PFSK-1 (cell line): ENCODE data around the gene BMP4.

Source experiments
- FOXP2 ChIP-seq: optimal IDR thresholded peaks from 2 replicates; pipeline ENCODE3; 2011; ENCODE audit warnings: borderline replicate concordance, control low read depth, inconsistent platforms; ENCODE audit not compliant: insufficient read depth; ENCODE audit errors: extremely low read length, extremely low read depth
- POLR2AphosphoS5 ChIP-seq: IDR thresholded peaks from 2 replicates; pipeline ENCODE4 v1.6.1; 2012; ENCODE audit warnings: low read depth, mild to moderate bottlenecking, control low read depth, low read length, moderate library complexity
- SIN3A ChIP-seq: IDR thresholded peaks from 2 replicates; pipeline ENCODE4 v1.6.1; 2012; ENCODE audit warnings: mild to moderate bottlenecking, low read length, moderate library complexity, borderline replicate concordance; ENCODE audit not compliant: insufficient read depth
- TAF1 ChIP-seq: IDR thresholded peaks from 2 replicates; pipeline ENCODE4 v1.6.1; 2012; ENCODE audit warnings: low read length, control low read depth, borderline replicate concordance; ENCODE audit not compliant: insufficient read depth
- TF ChIP-seq, protein P1 (sequence below), 2 experiments: IDR thresholded peaks; 2 replicates each; pipeline versions ENCODE4 v1.6.1 to v1.8.0; 2011 to 2012; ENCODE audit warnings: low read depth in 2 of 2, low read length in 2 of 2, control low read depth in 1 of 2, inconsistent platforms in 1 of 2, mild to moderate bottlenecking in 1 of 2, moderate library complexity in 1 of 2; ENCODE audit not compliant: insufficient read depth in 1 of 2

DNA sequence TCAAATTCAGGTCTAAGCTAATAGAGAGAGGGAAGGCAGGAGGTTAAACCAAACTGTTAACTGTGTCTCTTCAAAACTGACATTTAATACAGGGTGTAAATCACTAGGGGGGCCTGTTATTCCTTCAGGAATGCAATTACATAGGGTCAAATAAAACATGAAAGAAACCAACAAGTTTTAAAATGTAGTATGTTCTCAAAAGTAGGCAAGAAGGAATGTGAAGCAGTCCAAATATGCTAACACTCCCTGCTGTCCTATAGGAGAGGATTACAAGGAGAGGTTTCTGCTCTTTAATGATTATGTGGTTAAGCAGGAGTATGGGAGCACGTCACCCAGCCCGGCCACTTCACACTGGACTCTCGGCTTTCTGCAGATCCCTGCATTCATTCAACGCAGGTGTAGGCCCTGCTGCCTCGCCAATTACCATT is 42.5 kb upstream of the BMP4 start:
- no peak for TF ChIP-seq POLR2AphosphoS5
- no peak for TF ChIP-seq TAF1
- TF ChIP-seq, protein P1, sequence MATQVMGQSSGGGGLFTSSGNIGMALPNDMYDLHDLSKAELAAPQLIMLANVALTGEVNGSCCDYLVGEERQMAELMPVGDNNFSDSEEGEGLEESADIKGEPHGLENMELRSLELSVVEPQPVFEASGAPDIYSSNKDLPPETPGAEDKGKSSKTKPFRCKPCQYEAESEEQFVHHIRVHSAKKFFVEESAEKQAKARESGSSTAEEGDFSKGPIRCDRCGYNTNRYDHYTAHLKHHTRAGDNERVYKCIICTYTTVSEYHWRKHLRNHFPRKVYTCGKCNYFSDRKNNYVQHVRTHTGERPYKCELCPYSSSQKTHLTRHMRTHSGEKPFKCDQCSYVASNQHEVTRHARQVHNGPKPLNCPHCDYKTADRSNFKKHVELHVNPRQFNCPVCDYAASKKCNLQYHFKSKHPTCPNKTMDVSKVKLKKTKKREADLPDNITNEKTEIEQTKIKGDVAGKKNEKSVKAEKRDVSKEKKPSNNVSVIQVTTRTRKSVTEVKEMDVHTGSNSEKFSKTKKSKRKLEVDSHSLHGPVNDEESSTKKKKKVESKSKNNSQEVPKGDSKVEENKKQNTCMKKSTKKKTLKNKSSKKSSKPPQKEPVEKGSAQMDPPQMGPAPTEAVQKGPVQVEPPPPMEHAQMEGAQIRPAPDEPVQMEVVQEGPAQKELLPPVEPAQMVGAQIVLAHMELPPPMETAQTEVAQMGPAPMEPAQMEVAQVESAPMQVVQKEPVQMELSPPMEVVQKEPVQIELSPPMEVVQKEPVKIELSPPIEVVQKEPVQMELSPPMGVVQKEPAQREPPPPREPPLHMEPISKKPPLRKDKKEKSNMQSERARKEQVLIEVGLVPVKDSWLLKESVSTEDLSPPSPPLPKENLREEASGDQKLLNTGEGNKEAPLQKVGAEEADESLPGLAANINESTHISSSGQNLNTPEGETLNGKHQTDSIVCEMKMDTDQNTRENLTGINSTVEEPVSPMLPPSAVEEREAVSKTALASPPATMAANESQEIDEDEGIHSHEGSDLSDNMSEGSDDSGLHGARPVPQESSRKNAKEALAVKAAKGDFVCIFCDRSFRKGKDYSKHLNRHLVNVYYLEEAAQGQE (IDR thresholded peaks at IDR 0.05; ENCODE audit: insufficient read depth in 1 of 2, low read depth in 2 of 2, low read length in 2 of 2), result no peak
- TF ChIP-seq SIN3A, result no peak
- no peak for TF ChIP-seq FOXP2
